ENCODE measurements around the gene SLC25A4.

The SLC25A4 gene

DNA sequence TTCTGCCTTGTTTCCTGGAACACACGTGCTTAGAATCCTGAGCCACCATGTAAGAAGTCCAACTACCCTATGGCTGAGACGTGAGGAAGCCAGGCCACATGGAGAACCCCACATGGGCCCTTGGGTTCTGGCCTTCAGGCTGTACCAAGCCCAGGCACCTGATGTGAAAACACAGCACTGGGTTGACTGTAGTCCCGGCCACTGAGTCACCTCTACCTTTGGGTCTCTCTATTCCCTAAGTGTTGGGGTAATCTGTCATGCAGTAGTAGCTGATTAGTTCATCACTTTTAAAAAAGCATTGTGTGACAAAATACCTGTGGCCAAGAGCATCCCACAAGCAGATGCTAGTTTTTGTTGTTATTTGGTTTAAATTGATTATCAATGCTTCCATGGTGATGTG, 36.4 kb downstream of the SLC25A4 start:
- TF ChIP-seq YY1 (IDR thresholded peaks at IDR 0.05; ENCODE audit: insufficient read depth, insufficient read length) = no peak
- no peak for TF ChIP-seq SUZ12 (IDR thresholded peaks at IDR 0.05; ENCODE audit: extremely low read depth, insufficient read depth, insufficient read length)
- no peak for TF ChIP-seq ZNF274 (IDR thresholded peaks at IDR 0.05; ENCODE audit: low read depth, low read length)
- Histone ChIP-seq H3K27me3 (ENCODE audit: insufficient read depth, insufficient read length) (no peaks in the 10 kb centered on the region), H3K9me3 (ENCODE audit: insufficient read depth, low read length) (no peaks in the 10 kb centered on the region), H3K4me1 (ENCODE audit: insufficient read depth, insufficient read length) (no peaks in the 10 kb centered on the region), H3K36me3 (ENCODE audit: insufficient read depth, insufficient read length, low read length) (peaks cover 5% of the 10 kb centered on the region), H3K4me3 (ENCODE audit: insufficient read length, low read depth) (no peak overlapping the region), H3K9ac (ENCODE audit: insufficient read length, low read depth) (no peak overlapping the region)
- no peak for DNase-seq (ENCODE audit: low read depth, low spot score)

DNA sequence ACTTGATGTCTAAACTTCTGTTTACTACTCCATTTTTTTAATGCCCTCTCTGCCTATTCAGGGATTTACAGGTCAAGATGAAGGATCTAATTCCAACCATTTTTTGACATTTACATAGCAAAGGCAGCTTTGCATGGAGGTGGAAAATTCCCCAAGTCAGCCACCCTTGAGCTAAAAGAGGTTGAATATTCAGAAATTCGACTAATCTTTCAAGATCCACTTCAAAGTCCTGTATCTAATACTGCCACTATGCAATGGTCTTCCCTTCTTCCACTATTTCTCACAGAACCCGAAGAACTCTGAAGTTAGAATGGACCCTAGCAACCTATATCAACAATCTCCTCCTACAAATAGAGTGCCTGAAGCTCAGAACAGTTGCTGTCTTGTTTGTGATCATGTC, 39.2 kb downstream of the SLC25A4 start:
- no peaks in the 10 kb centered on the region for H3K27me3 ChIP-seq (ENCODE audit: insufficient read depth, insufficient read length)
- no peak overlapping the region for H3K4me3 ChIP-seq (ENCODE audit: insufficient read length, low read depth)
- H3K9ac ChIP-seq (ENCODE audit: insufficient read length, low read depth) = no peak overlapping the region
- H3K9me3 ChIP-seq (ENCODE audit: insufficient read depth, low read length) = no peaks in the 10 kb centered on the region
- DNase-seq (ENCODE audit: low read depth, low spot score) = no peak
- TF ChIP-seq ZNF274 (IDR thresholded peaks at IDR 0.05; ENCODE audit: low read depth, low read length) (no peak), SUZ12 (IDR thresholded peaks at IDR 0.05; ENCODE audit: extremely low read depth, insufficient read depth, insufficient read length) (no peak), YY1 (IDR thresholded peaks at IDR 0.05; ENCODE audit: insufficient read depth, insufficient read length) (no peak)
- no peaks in the 10 kb centered on the region for H3K4me1 ChIP-seq (ENCODE audit: insufficient read depth, insufficient read length)
- no peaks in the 10 kb centered on the region for H3K36me3 ChIP-seq (ENCODE audit: insufficient read depth, insufficient read length, low read length)

DNA sequence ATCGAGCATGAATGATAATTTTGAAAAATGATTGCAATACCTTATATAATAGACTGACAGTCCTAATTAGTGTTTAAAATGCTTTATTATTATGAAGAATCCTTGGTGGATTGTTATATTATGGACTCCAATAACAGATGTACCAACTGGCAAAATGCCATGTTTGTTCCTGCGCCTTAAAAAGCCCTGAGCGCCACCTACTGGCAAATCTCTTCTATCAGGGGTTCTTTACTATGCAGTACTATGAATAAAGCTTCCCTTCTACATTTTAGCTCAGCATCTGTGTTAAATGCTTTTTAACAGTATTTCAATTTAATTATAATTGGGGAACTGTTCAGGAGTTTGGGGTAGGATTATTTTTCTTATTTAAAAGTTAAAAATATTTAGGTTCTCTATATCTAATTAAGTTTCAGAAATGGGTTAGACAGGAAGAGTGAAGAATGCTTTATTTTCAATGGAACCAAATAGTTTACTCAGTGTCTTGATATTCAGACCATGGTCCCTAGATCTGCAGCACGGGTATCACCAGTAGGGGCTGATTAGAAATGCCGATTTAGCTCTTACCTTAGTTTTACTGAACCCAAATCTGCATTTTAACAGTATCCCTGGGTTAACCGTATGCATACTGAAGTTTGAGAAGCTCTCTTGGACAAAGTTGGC, 40.7 kb downstream of the SLC25A4 start:
- H3K9ac ChIP-seq (ENCODE audit: insufficient read length, low read depth) = no peak overlapping the region
- no peaks in the 10 kb centered on the region for H3K36me3 ChIP-seq (ENCODE audit: insufficient read depth, insufficient read length, low read length)
- peak; percentile 52 for DNase-seq (ENCODE audit: low read depth, low spot score)
- TF ChIP-seq ZNF274 (IDR thresholded peaks at IDR 0.05; ENCODE audit: low read depth, low read length) (no peak), SUZ12 (IDR thresholded peaks at IDR 0.05; ENCODE audit: extremely low read depth, insufficient read depth, insufficient read length) (no peak), YY1 (IDR thresholded peaks at IDR 0.05; ENCODE audit: insufficient read depth, insufficient read length) (no peak)
- no peaks in the 10 kb centered on the region for H3K4me1 ChIP-seq (ENCODE audit: insufficient read depth, insufficient read length)
- H3K9me3 ChIP-seq (ENCODE audit: insufficient read depth, low read length) = no peaks in the 10 kb centered on the region
- no peak overlapping the region for H3K4me3 ChIP-seq (ENCODE audit: insufficient read length, low read depth)
- no peaks in the 10 kb centered on the region for H3K27me3 ChIP-seq (ENCODE audit: insufficient read depth, insufficient read length)

DNA sequence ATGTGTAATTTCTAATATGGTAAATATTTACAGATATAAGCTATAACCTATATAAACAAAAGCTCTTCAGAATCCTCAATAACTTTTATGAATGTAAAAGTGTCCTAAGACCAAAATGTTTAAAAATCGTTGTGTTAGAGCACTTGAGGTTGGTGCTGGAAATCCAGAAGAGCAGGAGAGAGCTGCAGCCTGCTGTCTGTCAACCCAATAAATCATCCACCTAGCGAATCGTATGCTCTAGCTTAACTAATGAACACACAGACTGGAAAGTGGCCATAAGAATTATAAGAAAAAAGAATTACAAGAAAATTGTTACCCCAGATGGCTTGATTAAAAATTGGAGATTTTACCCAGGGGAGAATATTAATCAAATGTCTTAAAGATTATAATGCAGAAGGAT, 43.7 kb downstream of the SLC25A4 start:
- TF ChIP-seq YY1 (IDR thresholded peaks at IDR 0.05; ENCODE audit: insufficient read depth, insufficient read length) (no peak), SUZ12 (IDR thresholded peaks at IDR 0.05; ENCODE audit: extremely low read depth, insufficient read depth, insufficient read length) (no peak), ZNF274 (IDR thresholded peaks at IDR 0.05; ENCODE audit: low read depth, low read length) (no peak)
- DNase-seq (ENCODE audit: low read depth, low spot score) = no peak

DNA sequence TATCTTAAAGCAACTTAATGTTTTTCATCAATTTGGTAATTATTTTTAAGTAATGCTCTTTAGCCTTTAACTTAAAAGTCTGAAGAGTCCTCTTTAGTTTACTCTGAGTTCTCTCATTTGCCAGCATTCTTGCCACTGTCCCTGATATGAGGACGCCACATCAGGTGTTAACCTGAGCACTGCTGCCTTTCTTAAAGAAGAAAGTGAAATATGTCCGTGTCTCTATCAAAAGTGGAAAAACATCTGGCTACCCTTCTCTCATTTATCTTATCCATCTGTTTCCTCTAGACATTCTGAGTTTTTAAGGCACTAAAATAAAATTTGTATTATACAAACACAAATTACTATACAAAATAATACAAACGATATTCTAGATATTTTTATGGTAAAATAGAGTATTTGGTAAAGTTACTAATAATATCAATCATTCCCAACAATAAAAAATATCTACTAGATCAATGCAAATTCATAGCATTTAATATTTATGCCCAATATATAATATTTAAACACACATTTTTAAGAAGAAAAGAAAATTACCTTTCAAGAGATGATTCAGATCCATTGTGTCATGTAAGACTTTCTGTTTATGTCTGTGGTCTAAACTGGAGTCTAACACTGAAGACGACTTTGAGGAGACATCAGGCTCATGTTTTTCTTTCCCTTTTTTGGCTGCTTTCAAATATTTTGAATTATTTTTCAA, 46.7 kb downstream of the SLC25A4 start:
- Histone ChIP-seq H3K9me3 (ENCODE audit: insufficient read depth, low read length) (no peaks in the 10 kb centered on the region), H3K36me3 (ENCODE audit: insufficient read depth, insufficient read length, low read length) (peaks cover 20% of the 10 kb centered on the region), H3K9ac (ENCODE audit: insufficient read length, low read depth) (no peak overlapping the region), H3K27me3 (ENCODE audit: insufficient read depth, insufficient read length) (no peaks in the 10 kb centered on the region), H3K4me1 (ENCODE audit: insufficient read depth, insufficient read length) (no peaks in the 10 kb centered on the region), H3K4me3 (ENCODE audit: insufficient read length, low read depth) (no peak overlapping the region)
- TF ChIP-seq SUZ12 (IDR thresholded peaks at IDR 0.05; ENCODE audit: extremely low read depth, insufficient read depth, insufficient read length) = no peak
- DNase-seq (ENCODE audit: low read depth, low spot score) = no peak

More for the DNA sequence above, 43.7 kb downstream of the SLC25A4 start:
- no peaks in the 10 kb centered on the region for H3K9me3 ChIP-seq (ENCODE audit: insufficient read depth, low read length)
- H3K4me3 ChIP-seq (ENCODE audit: insufficient read length, low read depth) = no peak overlapping the region
- H3K9ac ChIP-seq (ENCODE audit: insufficient read length, low read depth) = no peak overlapping the region
- H3K36me3 ChIP-seq (ENCODE audit: insufficient read depth, insufficient read length, low read length) = peaks cover 20% of the 10 kb centered on the region
- no peaks in the 10 kb centered on the region for H3K4me1 ChIP-seq (ENCODE audit: insufficient read depth, insufficient read length)
- H3K27me3 ChIP-seq (ENCODE audit: insufficient read depth, insufficient read length) = no peaks in the 10 kb centered on the region

DNA sequence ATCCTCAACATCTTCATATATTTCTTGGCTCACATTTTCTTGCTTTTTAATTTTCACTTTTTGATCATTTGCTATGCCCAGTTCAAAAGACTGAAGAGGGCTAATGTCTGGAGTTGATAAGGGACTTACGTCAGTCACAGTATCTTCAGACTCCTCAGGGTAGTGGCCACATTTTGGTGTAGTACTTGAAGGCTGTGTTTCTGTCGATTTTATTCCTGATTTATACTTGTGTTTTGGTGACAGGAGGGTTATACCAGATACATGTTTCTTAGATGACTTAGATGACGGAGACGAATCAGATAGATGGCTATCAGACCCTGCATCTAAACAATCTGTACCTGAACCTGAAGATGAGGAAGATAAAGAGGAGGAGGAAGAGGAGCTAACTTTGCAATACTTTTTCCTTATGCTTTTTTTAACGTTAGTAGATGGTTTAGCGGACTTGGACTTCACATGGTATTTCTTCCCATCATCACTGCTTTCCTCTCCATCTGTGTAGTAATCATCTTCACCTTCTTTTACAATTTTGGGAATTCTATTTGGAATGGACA, 47.3 kb downstream of the SLC25A4 start:
- H3K9me3 ChIP-seq (ENCODE audit: insufficient read depth, low read length) = no peaks in the 10 kb centered on the region
- DNase-seq (ENCODE audit: low read depth, low spot score) = no peak
- no peak overlapping the region for H3K9ac ChIP-seq (ENCODE audit: insufficient read length, low read depth)
- no peak overlapping the region for H3K4me3 ChIP-seq (ENCODE audit: insufficient read length, low read depth)
- H3K27me3 ChIP-seq (ENCODE audit: insufficient read depth, insufficient read length) = no peaks in the 10 kb centered on the region
- no peaks in the 10 kb centered on the region for H3K4me1 ChIP-seq (ENCODE audit: insufficient read depth, insufficient read length)
- H3K36me3 ChIP-seq (ENCODE audit: insufficient read depth, insufficient read length, low read length) = peaks cover 20% of the 10 kb centered on the region
- TF ChIP-seq YY1 (IDR thresholded peaks at IDR 0.05; ENCODE audit: insufficient read depth, insufficient read length) = no peak
- TF ChIP-seq SUZ12 (IDR thresholded peaks at IDR 0.05; ENCODE audit: extremely low read depth, insufficient read depth, insufficient read length) = no peak
- TF ChIP-seq ZNF274 (IDR thresholded peaks at IDR 0.05; ENCODE audit: low read depth, low read length) = no peak

DNA sequence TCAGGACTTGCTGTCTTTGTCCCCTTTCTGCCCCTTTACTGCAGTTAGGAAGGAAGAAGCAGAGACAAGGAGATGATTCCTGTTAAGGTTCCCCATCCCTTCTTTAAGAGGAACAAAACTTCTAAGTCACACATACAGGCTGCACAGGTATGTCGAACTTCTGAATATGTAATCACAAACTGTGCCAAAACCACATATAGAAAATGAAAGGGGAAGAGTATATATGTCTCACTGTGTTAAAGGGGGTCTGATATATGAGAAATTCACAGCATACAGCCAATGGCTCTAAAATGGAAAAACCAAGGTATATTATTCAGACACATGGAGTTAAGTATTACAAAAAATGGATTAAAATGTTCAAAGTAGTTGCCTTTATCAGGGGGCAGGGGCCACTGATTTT, 49.0 kb downstream of the SLC25A4 start:
- Histone ChIP-seq H3K9ac (ENCODE audit: insufficient read length, low read depth) (no peak overlapping the region), H3K9me3 (ENCODE audit: insufficient read depth, low read length) (no peaks in the 10 kb centered on the region), H3K27me3 (ENCODE audit: insufficient read depth, insufficient read length) (no peaks in the 10 kb centered on the region), H3K4me1 (ENCODE audit: insufficient read depth, insufficient read length) (no peaks in the 10 kb centered on the region), H3K4me3 (ENCODE audit: insufficient read length, low read depth) (no peak overlapping the region), H3K36me3 (ENCODE audit: insufficient read depth, insufficient read length, low read length) (peaks cover 20% of the 10 kb centered on the region)
- DNase-seq (ENCODE audit: low read depth, low spot score) = no peak
- TF ChIP-seq ZNF274 (IDR thresholded peaks at IDR 0.05; ENCODE audit: low read depth, low read length) (no peak), SUZ12 (IDR thresholded peaks at IDR 0.05; ENCODE audit: extremely low read depth, insufficient read depth, insufficient read length) (no peak), YY1 (IDR thresholded peaks at IDR 0.05; ENCODE audit: insufficient read depth, insufficient read length) (no peak)
